ENCODE data around the gene TNFRSF14. TPM values are rescaled to one million over a fixed set of nuclear protein-coding genes. Genes with fewer than 3 reads are reported as not detected.

TNFRSF14 gene
- total and polyA plus RNA-seq, 2 experiments from 2014 or later = not detected

Other genes with a start within 250 kb of the TNFRSF14 start
- gene MORN1, start 164.8 kb upstream of the TNFRSF14 start, total RNA-seq (2014; rRNA removed; shearing (Covaris generic)) = 6.6 and 11.1 TPM in 2 replicates
- 4.7 and 4.8 TPM in 2 replicates for gene MORN1, start 164.8 kb upstream of the TNFRSF14 start, polyA plus RNA-seq (2016; fragmentation: Nextera tagmentation; extraction: Ambion mirVana)
- gene RER1, start 164.5 kb upstream of the TNFRSF14 start, total RNA-seq (2014; rRNA removed; shearing (Covaris generic)) = 50.9 and 58.4 TPM in 2 replicates
- gene RER1, start 164.5 kb upstream of the TNFRSF14 start, polyA plus RNA-seq (2016; fragmentation: Nextera tagmentation; extraction: Ambion mirVana) = 91.9 and 99.5 TPM in 2 replicates
- 43.3 and 53.9 TPM in 2 replicates for gene PEX10, start 143.8 kb upstream of the TNFRSF14 start, total RNA-seq (2014; rRNA removed; shearing (Covaris generic))
- 15.0 and 15.9 TPM in 2 replicates for gene PEX10, start 143.8 kb upstream of the TNFRSF14 start, polyA plus RNA-seq (2016; fragmentation: Nextera tagmentation; extraction: Ambion mirVana)
- gene PLCH2, start 80.1 kb upstream of the TNFRSF14 start, total RNA-seq (2014; rRNA removed; shearing (Covaris generic)) = 0.08 and 0.31 TPM in 2 replicates
- 0.07 TPM in 1 of 2 replicates, not detected in the other for gene PLCH2, start 80.1 kb upstream of the TNFRSF14 start, polyA plus RNA-seq (2016; fragmentation: Nextera tagmentation; extraction: Ambion mirVana)
- gene PANK4, start 29.8 kb upstream of the TNFRSF14 start, total RNA-seq (2014; rRNA removed; shearing (Covaris generic)) = 31.2 and 43.7 TPM in 2 replicates
- gene PANK4, start 29.8 kb upstream of the TNFRSF14 start, polyA plus RNA-seq (2016; fragmentation: Nextera tagmentation; extraction: Ambion mirVana) = 25.4 and 25.8 TPM in 2 replicates
- 0.21 TPM in 1 of 2 replicates, not detected in the other for gene HES5, start 26.1 kb upstream of the TNFRSF14 start, total RNA-seq (2014; rRNA removed; shearing (Covaris generic))
- 0.16 TPM in 1 of 2 replicates, not detected in the other for gene HES5, start 26.1 kb upstream of the TNFRSF14 start, polyA plus RNA-seq (2016; fragmentation: Nextera tagmentation; extraction: Ambion mirVana)
- 35.1 and 44.0 TPM in 2 replicates for gene PRXL2B, start 30.4 kb downstream of the TNFRSF14 start, total RNA-seq (2014; rRNA removed; shearing (Covaris generic))
- gene PRXL2B, start 30.4 kb downstream of the TNFRSF14 start, polyA plus RNA-seq (2016; fragmentation: Nextera tagmentation; extraction: Ambion mirVana) = 25.5 and 25.6 TPM in 2 replicates
- 0.43 and 0.90 TPM in 2 replicates for gene MMEL1, start 76.6 kb downstream of the TNFRSF14 start, total RNA-seq (2014; rRNA removed; shearing (Covaris generic))
- gene MMEL1, start 76.6 kb downstream of the TNFRSF14 start, polyA plus RNA-seq (2016; fragmentation: Nextera tagmentation; extraction: Ambion mirVana) = 0.57 and 0.71 TPM in 2 replicates
- gene TTC34, start 245.3 kb downstream of the TNFRSF14 start, total RNA-seq (2014; rRNA removed; shearing (Covaris generic)) = 0.31 and 0.35 TPM in 2 replicates
- 0.08 and 0.10 TPM in 2 replicates for gene TTC34, start 245.3 kb downstream of the TNFRSF14 start, polyA plus RNA-seq (2016; fragmentation: Nextera tagmentation; extraction: Ambion mirVana)